ENCODE data around the gene DDX19B. TPM values are rescaled to one million over a fixed set of nuclear protein-coding genes. Genes with fewer than 3 reads are reported as not detected.
A peak's percentile ranks its signal among the peaks of the same experiment; 100 is the strongest.

Gene DDX19B
- total and polyA plus RNA-seq, 9 of the 15 experiments (the other 6 are each of a cell fraction or from before 2014, with no cell fraction given) = 7.0 to 32.9 (median 19.3) TPM

GRCh38 chr16:70374213-70374612 is 75.2 kb downstream of the DDX19B start:
- in situ Hi-C loops (cut with MboI) = no loop called here
- H3K79me2 ChIP-seq (ENCODE audit: control insufficient read depth, insufficient read depth, low read length) = no peaks in the 10 kb centered on the region
- no peak for TF ChIP-seq FIP1L1 (IDR thresholded peaks at IDR 0.05; ENCODE audit: low read depth, low read length, poor library complexity, severe bottlenecking)
- no peak for TF ChIP-seq MNT (conservative IDR thresholded peaks at IDR 0.05)
- TF ChIP-seq DIDO1 (tag; IDR thresholded peaks at IDR 0.05; ENCODE audit: low read depth) = no peak
- 0 out of 2 replicates have a peak, but pooled peaks have one; percentile 4 for TF ChIP-seq EGR1 (conservative IDR thresholded peaks at IDR 0.05)
- TF ChIP-seq ZNF655 (CRISPR knock-in tag; IDR thresholded peaks at IDR 0.05) = no peak
- TF ChIP-seq ZNF263 (CRISPR knock-in tag; IDR thresholded peaks at IDR 0.05; ENCODE audit: borderline replicate concordance) = no peak
- TF ChIP-seq PTTG1 (tag; IDR thresholded peaks at IDR 0.05; ENCODE audit: low read depth) = no peak
- TF ChIP-seq ZNF121 (CRISPR knock-in tag; conservative IDR thresholded peaks at IDR 0.05) = peak; percentile 91
- peak; percentile 77; the same call in 1 of the 2 replicates for TF ChIP-seq POLR2AphosphoS2 (IDR thresholded peaks at IDR 0.05; ENCODE audit: low read length)
- TF ChIP-seq CREBBP (IDR thresholded peaks at IDR 0.05; ENCODE audit: low read depth, low read length) = no peak
- TF ChIP-seq POLR2B (IDR thresholded peaks at IDR 0.05; ENCODE audit: low read depth, partially characterized antibody) = peak; percentile 38
- TF ChIP-seq SUPT5H (IDR thresholded peaks at IDR 0.05) = peak; percentile 35; the same call in 1 of the 2 replicates
- no peak for TF ChIP-seq EZH2 (IDR thresholded peaks at IDR 0.05; ENCODE audit: borderline replicate concordance, low read depth, low read length)
- TF ChIP-seq E2F3 (CRISPR knock-in tag; IDR thresholded peaks at IDR 0.05) = no peak
- peak; percentile 35 for TF ChIP-seq POLR2A (conservative IDR thresholded peaks at IDR 0.05)
- TF ChIP-seq NELFE (IDR thresholded peaks at IDR 0.05; ENCODE audit: insufficient read depth, insufficient read length) = no peak
- TF ChIP-seq CUX1 (CRISPR knock-in tag; IDR thresholded peaks at IDR 0.05) = no peak

More at GRCh38 chr16:70374213-70374612, 75.2 kb downstream of the DDX19B start:
- intact Hi-C loops (cut with micrococcal nuclease) = loop anchor here (10.0 kb wide), 1 partner anchor 401 kb away; no protein-coding TSS in a partner anchor
- DNase-seq (ENCODE audit: extremely low read depth in 1 of 4, low spot score in 3 of 4) = no peak
- Histone ChIP-seq H3K9me1 (ENCODE audit: control insufficient read depth, insufficient read depth, low read length) (no peaks in the 10 kb centered on the region), H3K27ac (ENCODE audit: extremely low read depth, low read depth, low read length) (no peak overlapping the region), H3K4me1 (replicated peaks in 1 of 2; ENCODE audit: control insufficient read depth in 2 of 2, insufficient read depth in 2 of 2, low read length in 2 of 2) (no peaks in the 10 kb centered on the region), H4K20me1 (replicated peaks; ENCODE audit: control insufficient read depth, insufficient read depth, low read length) (no peaks in the 10 kb centered on the region), H2AFZ (ENCODE audit: low read depth, low read length) (no peak overlapping the region), H3K9me3 (replicated peaks; ENCODE audit: control insufficient read depth, insufficient read depth, low read depth, low read length) (no peaks in the 10 kb centered on the region), H3K4me2 (ENCODE audit: insufficient read depth, low read length) (no peak overlapping the region), H3K4me3 (no peak overlapping the region), H3K9ac (ENCODE audit: insufficient read depth in 1 of 2, low read depth in 2 of 2, low read length in 2 of 2) (no peak overlapping the region), H3K36me3 (ENCODE audit: control insufficient read depth, insufficient read depth, low read length) (peaks cover 78% of the 10 kb centered on the region), H3K27me3 (ENCODE audit: control insufficient read depth in 2 of 2, insufficient read depth in 2 of 2, low read length in 2 of 2) (no peaks in the 10 kb centered on the region)
- no peak for ATAC-seq
- BruUV-seq (replicated peaks) = no TSS peak
- WGBS (ENCODE audit: insufficient coverage, low coverage, missing lambda C conversion rate) = 92% methylated on average over 8 of the region's 8 CpGs
- ChIA-PET POLR2A (interaction anchor here (0.8 to 2.6 kb wide), 5 partner anchors 9 to 28 kb away, joined by 3 to 10 read pairs (median 3); no protein-coding TSS in a partner anchor), CTCF (ENCODE audit: low intra/inter-chr PET ratio) (interaction anchor here (0.5 kb wide), 1 partner anchor 115 kb away, joined by 3 read pairs; no protein-coding TSS in a partner anchor)
- FAIRE-seq = no peak

Measured in K562 (cell line).